IPS DF 19.7 (cell line): ENCODE results near the gene THSD7A.

ENCODE experiments used
- DNase-seq: peaks from one replicate; pipeline ENCODE4 v3.0.0-alpha.2; 2013; ENCODE audit warnings: low read depth, low spot score

Gene THSD7A

GRCh38 chr7:11332186-11332864 lies 499.7 kb downstream of the THSD7A start:
- no peak for DNase-seq

GRCh38 chr7:11331128-11332102 lies 500.6 kb downstream of the THSD7A start:
- DNase-seq = no peak

GRCh38 chr7:11330717-11331116 lies 501.3 kb downstream of the THSD7A start:
- no peak for DNase-seq

- no peak for DNase-seq
Observed at GRCh38 chr7:11330208-11330607, 501.8 kb downstream of the THSD7A start.

- DNase-seq = no peak
Observed at GRCh38 chr7:11329626-11330025, 502.4 kb downstream of the THSD7A start.

- no peak for DNase-seq
Observed at GRCh38 chr7:11328309-11328708, 503.7 kb downstream of the THSD7A start.

- no peak for DNase-seq
Observed at GRCh38 chr7:11327633-11328032, 504.4 kb downstream of the THSD7A start.
